ENCODE results near the gene ABT1. TPM values are rescaled to one million over a fixed set of nuclear protein-coding genes. Genes with fewer than 3 reads are reported as not detected.

Gene ABT1
- total RNA-seq, 2 experiments from 2014 or later = 26.3 to 34.6 TPM

DNA sequence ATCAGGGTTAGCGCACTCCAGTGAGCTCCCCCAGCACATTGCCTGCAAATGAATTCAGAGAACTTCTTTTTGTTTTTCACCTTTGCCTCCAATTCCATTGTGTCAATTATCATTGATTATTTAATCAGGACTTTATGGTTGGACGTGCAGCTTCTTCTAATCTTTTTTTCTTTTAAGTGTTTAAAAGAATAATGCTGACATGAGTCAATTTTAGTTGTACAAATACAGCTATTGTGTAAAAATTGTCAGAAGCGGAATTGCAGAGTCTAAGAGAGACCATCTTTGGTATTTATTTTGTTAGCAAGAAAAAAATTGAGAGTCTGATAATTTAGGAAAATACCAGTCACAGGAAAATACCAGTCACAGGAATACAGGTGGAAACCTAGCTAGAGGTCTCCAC, 5.5 kb downstream of the ABT1 start:
- Histone ChIP-seq H4K20me1 (ENCODE audit: insufficient read depth, low read length) (0 out of 2 replicates have a peak, but pooled peaks cover 7% of the 10 kb centered on the region), H3K36me3 (ENCODE audit: insufficient read depth, low read length) (peaks cover 34% of the 10 kb centered on the region), H3K9me3 (ENCODE audit: low read length) (no peaks in the 10 kb centered on the region), H3K27ac (ENCODE audit: low read depth, low read length, poor library complexity, severe bottlenecking) (no peak overlapping the region), H3K79me2 (ENCODE audit: insufficient read depth, low read depth, low read length) (peaks cover 20% of the 10 kb centered on the region), H3K4me2 (ENCODE audit: low read length) (no peak overlapping the region), H3K4me3 (ENCODE audit: low read depth, low read length, poor library complexity, severe bottlenecking) (no peak overlapping the region), H3K4me1 (ENCODE audit: insufficient read depth, low read length, poor library complexity, severe bottlenecking) (peaks cover 14% of the 10 kb centered on the region), H2AFZ (ENCODE audit: low read length) (no peak overlapping the region), H3K9me2 (ENCODE audit: insufficient read depth, low read length) (no peaks in the 10 kb centered on the region)
- no peak for TF ChIP-seq EZH2phosphoT487 (IDR thresholded peaks at IDR 0.05; ENCODE audit: borderline replicate concordance, low read depth, low read length)
- TF ChIP-seq CTCF (conservative IDR thresholded peaks at IDR 0.05; ENCODE audit: low read length) = no peak
- DNase-seq (ENCODE audit: low spot score) = no peak
- no TSS peak for BruUV-seq (replicated peaks)
- POLR2A ChIA-PET = interaction anchor here (0.6 kb wide), 2 partner anchors 1098 to 1100 kb away, joined by 4 to 5 read pairs; no protein-coding TSS in a partner anchor
- intact Hi-C loops (cut with micrococcal nuclease; ENCODE audit: unreplicated experiment) = no loop called here
- CTCF ChIA-PET (ENCODE audit: unreplicated experiment) = no interaction called here

DNA sequence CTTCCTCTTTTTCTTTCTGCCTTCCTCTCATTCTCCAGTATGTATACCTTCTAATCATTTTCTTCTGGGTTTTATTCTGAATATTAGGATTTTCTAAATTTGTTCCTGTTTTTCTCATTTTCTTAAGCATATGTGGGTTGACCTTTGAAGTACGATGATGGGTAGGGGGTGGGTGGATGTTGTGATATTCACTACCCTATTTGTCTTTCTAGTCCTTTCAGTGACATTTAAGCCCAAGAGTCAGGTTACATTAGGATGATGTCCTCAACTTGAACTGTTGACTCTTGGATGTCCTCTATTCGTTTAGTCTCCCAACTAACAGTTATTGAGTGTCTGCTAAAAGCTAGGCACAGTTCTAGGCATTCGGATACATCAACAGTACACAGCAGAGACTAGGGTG, 7.3 kb downstream of the ABT1 start:
- Histone ChIP-seq H2AFZ (ENCODE audit: low read length) (no peak overlapping the region), H3K4me2 (ENCODE audit: low read length) (no peak overlapping the region), H3K9me2 (ENCODE audit: insufficient read depth, low read length) (no peaks in the 10 kb centered on the region), H3K4me1 (ENCODE audit: insufficient read depth, low read length, poor library complexity, severe bottlenecking) (no peaks in the 10 kb centered on the region), H3K36me3 (ENCODE audit: insufficient read depth, low read length) (peaks cover 21% of the 10 kb centered on the region), H4K20me1 (ENCODE audit: insufficient read depth, low read length) (no peaks in the 10 kb centered on the region), H3K4me3 (ENCODE audit: low read depth, low read length, poor library complexity, severe bottlenecking) (no peak overlapping the region), H3K79me2 (ENCODE audit: insufficient read depth, low read depth, low read length) (peaks cover 3% of the 10 kb centered on the region; the same call in 1 of the 2 replicates), H3K9me3 (ENCODE audit: low read length) (no peaks in the 10 kb centered on the region), H3K27ac (ENCODE audit: low read depth, low read length, poor library complexity, severe bottlenecking) (no peak overlapping the region)
- intact Hi-C loops (cut with micrococcal nuclease; ENCODE audit: unreplicated experiment) = no loop called here
- TF ChIP-seq CTCF (conservative IDR thresholded peaks at IDR 0.05; ENCODE audit: low read length) (no peak), EZH2phosphoT487 (IDR thresholded peaks at IDR 0.05; ENCODE audit: borderline replicate concordance, low read depth, low read length) (no peak)
- CTCF ChIA-PET (ENCODE audit: unreplicated experiment) = no interaction called here
- POLR2A ChIA-PET = no interaction called here
- DNase-seq (ENCODE audit: low spot score) = no peak
- BruUV-seq (replicated peaks) = no TSS peak

DNA sequence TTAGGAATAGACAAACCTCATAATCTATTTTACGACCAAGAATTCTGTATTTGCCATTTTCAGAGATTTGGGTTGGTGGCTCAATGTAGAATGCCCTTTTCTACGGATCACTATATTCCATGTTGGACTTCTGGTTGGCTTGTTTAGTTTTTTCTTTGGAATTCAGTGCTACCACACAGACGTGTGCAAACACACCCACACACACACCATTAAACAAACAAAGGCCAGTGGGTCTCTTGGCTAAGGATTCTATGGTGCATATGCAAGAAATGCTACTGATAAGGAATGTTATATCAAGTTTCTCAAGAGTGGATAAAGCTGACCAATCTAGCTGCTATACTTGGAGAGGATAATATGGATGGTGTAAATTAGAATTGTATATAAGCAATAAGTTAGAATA, 8.0 kb downstream of the ABT1 start:
- ChIA-PET CTCF (ENCODE audit: unreplicated experiment) (no interaction called here), POLR2A (no interaction called here)
- intact Hi-C loops (cut with micrococcal nuclease; ENCODE audit: unreplicated experiment) = loop anchor here (5.0 kb wide), 1 partner anchor 523 kb away; no protein-coding TSS in a partner anchor
- Histone ChIP-seq H2AFZ (ENCODE audit: low read length) (no peak overlapping the region), H4K20me1 (ENCODE audit: insufficient read depth, low read length) (no peaks in the 10 kb centered on the region), H3K27ac (ENCODE audit: low read depth, low read length, poor library complexity, severe bottlenecking) (no peak overlapping the region), H3K9me2 (ENCODE audit: insufficient read depth, low read length) (no peaks in the 10 kb centered on the region), H3K36me3 (ENCODE audit: insufficient read depth, low read length) (peaks cover 13% of the 10 kb centered on the region), H3K4me3 (ENCODE audit: low read depth, low read length, poor library complexity, severe bottlenecking) (no peak overlapping the region), H3K9me3 (ENCODE audit: low read length) (no peaks in the 10 kb centered on the region), H3K4me1 (ENCODE audit: insufficient read depth, low read length, poor library complexity, severe bottlenecking) (no peaks in the 10 kb centered on the region), H3K79me2 (ENCODE audit: insufficient read depth, low read depth, low read length) (no peaks in the 10 kb centered on the region), H3K4me2 (ENCODE audit: low read length) (no peak overlapping the region)
- TF ChIP-seq EZH2phosphoT487 (IDR thresholded peaks at IDR 0.05; ENCODE audit: borderline replicate concordance, low read depth, low read length) (no peak), CTCF (conservative IDR thresholded peaks at IDR 0.05; ENCODE audit: low read length) (no peak)
- no peak for DNase-seq (ENCODE audit: low spot score)
- no TSS peak for BruUV-seq (replicated peaks)
